Liver (tissue), 9 donors: ENCODE results near the gene FGF14. TPM values are rescaled to one million over a fixed set of nuclear protein-coding genes. Genes with fewer than 3 reads are reported as not detected.

Experiments used
- DNase-seq: peaks from one replicate; pipeline ENCODE4 v3.0.0-alpha.2; 2017; ENCODE audit warnings: low spot score
- H3K27ac ChIP-seq, 2 donors: one replicate each; pipeline ENCODE4 v1.7.0; 2013; ENCODE audit warnings: inconsistent platforms in 2 of 2, low read length in 2 of 2, control low read depth in 1 of 2, low read depth in 1 of 2, mild to moderate bottlenecking in 1 of 2
- H3K27me3 ChIP-seq, 4 donors: one replicate each; pipeline versions ENCODE4 v1.6.1 to v1.7.0; 2013; ENCODE audit warnings: low read length in 3 of 4, inconsistent platforms in 1 of 4, mild to moderate bottlenecking in 1 of 4, moderate library complexity in 1 of 4; ENCODE audit not compliant: control insufficient read depth in 4 of 4, insufficient read depth in 4 of 4
- H3K36me3 ChIP-seq, 4 donors: one replicate each; pipeline versions ENCODE4 v1.6.1 to v1.7.0; 2013; ENCODE audit warnings: low read length in 3 of 4, mild to moderate bottlenecking in 3 of 4, low read depth in 1 of 4, moderate library complexity in 1 of 4; ENCODE audit not compliant: control insufficient read depth in 4 of 4, insufficient read depth in 3 of 4
- H3K4me1 ChIP-seq, 4 donors: one replicate each; pipeline versions ENCODE4 v1.6.1 to v1.7.0; 2013; ENCODE audit warnings: low read length in 3 of 4, mild to moderate bottlenecking in 3 of 4, moderate library complexity in 1 of 4; ENCODE audit not compliant: control insufficient read depth in 4 of 4, insufficient read depth in 4 of 4
- H3K4me3 ChIP-seq, 3 donors: one replicate each; pipeline versions ENCODE4 v1.6.1 to v1.7.0; 2013; ENCODE audit warnings: low read length in 3 of 3, control low read depth in 1 of 3, low read depth in 1 of 3, mild to moderate bottlenecking in 1 of 3
- H3K9ac ChIP-seq, 2 donors: one replicate each; pipeline ENCODE4 v1.7.0; 2013; ENCODE audit warnings: low read length in 2 of 2, mild to moderate bottlenecking in 2 of 2, moderate library complexity in 2 of 2, control low read depth in 1 of 2, low read depth in 1 of 2
- H3K9me3 ChIP-seq, 4 donors: one replicate each; pipeline versions ENCODE4 v1.6.1 to v1.7.0; 2013; ENCODE audit warnings: low read length in 3 of 4; ENCODE audit not compliant: control insufficient read depth in 4 of 4
- EGR1 ChIP-seq, 2 donors: IDR thresholded peaks; 2 replicates each; pipeline ENCODE4 v1.6.1; 2016 to 2018; ENCODE audit warnings: antibody characterized with exemption in 2 of 2, low read depth in 2 of 2
- FOXA2 ChIP-seq: IDR thresholded peaks from 2 replicates; pipeline ENCODE4 v1.6.1; 2016; ENCODE audit warnings: antibody characterized with exemption
- HNF4A ChIP-seq, 2 donors: conservative IDR thresholded peaks; 2 replicates each; pipeline ENCODE4 v1.6.1; 2016; ENCODE audit warnings: antibody characterized with exemption in 2 of 2, mild to moderate bottlenecking in 2 of 2
- HNF4G ChIP-seq: IDR thresholded peaks from 2 replicates; pipeline ENCODE4 v1.6.1; 2016; ENCODE audit warnings: antibody characterized with exemption
- JUND ChIP-seq, 2 donors: IDR thresholded peaks; 2 replicates each; pipeline ENCODE4 v1.6.1; 2016; ENCODE audit warnings: antibody characterized with exemption in 2 of 2
- RXRA ChIP-seq, 2 donors: IDR thresholded peaks; 2 replicates each; pipeline ENCODE4 v1.6.1; 2017 to 2018; ENCODE audit warnings: antibody characterized with exemption in 2 of 2, mild to moderate bottlenecking in 1 of 2
- SP1 ChIP-seq: IDR thresholded peaks from 2 replicates; pipeline ENCODE4 v1.6.1; 2018; ENCODE audit warnings: antibody characterized with exemption, mild to moderate bottlenecking
- TAF1 ChIP-seq: conservative IDR thresholded peaks from 2 replicates; pipeline ENCODE4 v1.6.1; 2016; ENCODE audit warnings: antibody characterized with exemption, mild to moderate bottlenecking
- YY1 ChIP-seq: IDR thresholded peaks from 2 replicates; pipeline ENCODE4 v1.6.1; 2016; ENCODE audit warnings: antibody characterized with exemption, mild to moderate bottlenecking
- WGBS: extraction: QIAGEN DNeasy Blood & Tissue Kit; methylation state at CpG from one replicate; pipeline ENCODE4 v1.1.7; 2013; 5-methylcytosine and 5-hydroxymethylcytosine counted together
- polyA plus RNA-seq, 2 donors: library from polyadenylated mRNA; stranded (reverse) in 1 of 2; unstranded in 1 of 2; fragments of 200-250 nt in 1 of 2; fragments of >200 nt in 1 of 2; fragmentation: Nextera tagmentation in 1 of 2; extraction: Ambion mirVana in 1 of 2; gene quantifications; one replicate each; pipeline versions ENCODE4 v1.2.1 to v1.2.3, GENCODE V29; 2013 to 2015
- total RNA-seq, 2 donors: library from RNA; depleted of rRNA; stranded (reverse); fragments of >200 nt; gene quantifications; one replicate each; pipeline ENCODE4 v1.2.3, GENCODE V29; 2014
- TF ChIP-seq, protein P1 (sequence below): IDR thresholded peaks from 2 replicates; pipeline ENCODE4 v1.6.1; 2016; ENCODE audit warnings: antibody characterized with exemption, mild to moderate bottlenecking
- TF ChIP-seq, protein P2 (sequence below): IDR thresholded peaks from 2 replicates; pipeline ENCODE4 v1.6.1; 2016; ENCODE audit warnings: antibody characterized with exemption
- TF ChIP-seq, protein P3 (sequence below): fragments of 150-350 bp; IDR thresholded peaks from 2 replicates; pipeline ENCODE4 v1.5.1; 2017; ENCODE audit warnings: improper control_type of control experiment, low read depth, low read length; ENCODE audit not compliant: missing input control
- donor health status: healthy.
- donor health status: healthy.
- donor health status: healthy.
- donor health status: healthy.
- donor health status: healthy.

FGF14 gene
- total and polyA plus RNA-seq, 4 donors: 0.05 to 3.3 (median 1.0) TPM

DNA sequence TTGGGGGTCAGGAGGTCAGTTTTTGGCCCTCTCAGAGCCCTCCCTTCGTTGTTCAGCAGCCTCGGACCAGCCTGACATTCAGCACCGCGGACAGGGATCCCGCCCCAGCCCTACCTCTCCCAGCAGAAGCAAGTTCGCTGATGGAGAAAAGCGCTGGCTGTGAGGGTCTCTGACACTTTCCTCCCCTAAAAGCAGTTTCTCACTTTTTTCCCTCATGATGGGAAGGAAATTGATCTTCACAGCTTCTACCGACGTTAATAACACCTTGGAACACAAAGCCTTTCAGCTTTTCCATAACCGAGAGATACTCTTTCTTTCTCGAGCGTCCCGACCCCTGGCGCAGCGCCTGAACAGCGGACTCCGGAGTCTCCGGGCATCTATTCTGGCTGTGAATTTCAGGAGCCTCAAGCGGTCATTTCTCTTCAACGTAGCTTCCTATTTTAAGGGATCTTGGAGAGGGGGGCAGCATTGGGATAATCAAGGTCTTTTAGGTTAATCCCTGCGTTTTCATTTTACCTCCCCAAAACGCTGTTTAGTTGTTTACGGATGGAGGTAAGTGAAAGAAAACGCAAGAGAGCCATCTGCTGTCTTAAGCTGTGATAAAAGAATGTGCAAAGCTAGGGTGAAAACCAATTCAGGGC is 482.2 kb downstream of the FGF14 start:
- TF ChIP-seq, protein P1, sequence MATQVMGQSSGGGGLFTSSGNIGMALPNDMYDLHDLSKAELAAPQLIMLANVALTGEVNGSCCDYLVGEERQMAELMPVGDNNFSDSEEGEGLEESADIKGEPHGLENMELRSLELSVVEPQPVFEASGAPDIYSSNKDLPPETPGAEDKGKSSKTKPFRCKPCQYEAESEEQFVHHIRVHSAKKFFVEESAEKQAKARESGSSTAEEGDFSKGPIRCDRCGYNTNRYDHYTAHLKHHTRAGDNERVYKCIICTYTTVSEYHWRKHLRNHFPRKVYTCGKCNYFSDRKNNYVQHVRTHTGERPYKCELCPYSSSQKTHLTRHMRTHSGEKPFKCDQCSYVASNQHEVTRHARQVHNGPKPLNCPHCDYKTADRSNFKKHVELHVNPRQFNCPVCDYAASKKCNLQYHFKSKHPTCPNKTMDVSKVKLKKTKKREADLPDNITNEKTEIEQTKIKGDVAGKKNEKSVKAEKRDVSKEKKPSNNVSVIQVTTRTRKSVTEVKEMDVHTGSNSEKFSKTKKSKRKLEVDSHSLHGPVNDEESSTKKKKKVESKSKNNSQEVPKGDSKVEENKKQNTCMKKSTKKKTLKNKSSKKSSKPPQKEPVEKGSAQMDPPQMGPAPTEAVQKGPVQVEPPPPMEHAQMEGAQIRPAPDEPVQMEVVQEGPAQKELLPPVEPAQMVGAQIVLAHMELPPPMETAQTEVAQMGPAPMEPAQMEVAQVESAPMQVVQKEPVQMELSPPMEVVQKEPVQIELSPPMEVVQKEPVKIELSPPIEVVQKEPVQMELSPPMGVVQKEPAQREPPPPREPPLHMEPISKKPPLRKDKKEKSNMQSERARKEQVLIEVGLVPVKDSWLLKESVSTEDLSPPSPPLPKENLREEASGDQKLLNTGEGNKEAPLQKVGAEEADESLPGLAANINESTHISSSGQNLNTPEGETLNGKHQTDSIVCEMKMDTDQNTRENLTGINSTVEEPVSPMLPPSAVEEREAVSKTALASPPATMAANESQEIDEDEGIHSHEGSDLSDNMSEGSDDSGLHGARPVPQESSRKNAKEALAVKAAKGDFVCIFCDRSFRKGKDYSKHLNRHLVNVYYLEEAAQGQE: peak; percentile 98
- TF ChIP-seq YY1: no peak
- H3K9me3 ChIP-seq: no peaks in the 10 kb centered on the region
- H3K9ac ChIP-seq: no peak overlapping the region
- no peak for DNase-seq
- 5% methylated on average over 24 of the region's 24 CpGs for WGBS
- H3K27ac ChIP-seq: no peak overlapping the region
- peak overlapping the region in 1 of 3 donors; percentile 39 for H3K4me3 ChIP-seq
- peaks cover 0 to 17% (median 8%) of the 10 kb centered on the region in 4 donors for H3K27me3 ChIP-seq
- H3K4me1 ChIP-seq: peaks cover 8 to 24% (median 12%) of the 10 kb centered on the region in 4 donors
- H3K36me3 ChIP-seq: no peaks in the 10 kb centered on the region

DNA sequence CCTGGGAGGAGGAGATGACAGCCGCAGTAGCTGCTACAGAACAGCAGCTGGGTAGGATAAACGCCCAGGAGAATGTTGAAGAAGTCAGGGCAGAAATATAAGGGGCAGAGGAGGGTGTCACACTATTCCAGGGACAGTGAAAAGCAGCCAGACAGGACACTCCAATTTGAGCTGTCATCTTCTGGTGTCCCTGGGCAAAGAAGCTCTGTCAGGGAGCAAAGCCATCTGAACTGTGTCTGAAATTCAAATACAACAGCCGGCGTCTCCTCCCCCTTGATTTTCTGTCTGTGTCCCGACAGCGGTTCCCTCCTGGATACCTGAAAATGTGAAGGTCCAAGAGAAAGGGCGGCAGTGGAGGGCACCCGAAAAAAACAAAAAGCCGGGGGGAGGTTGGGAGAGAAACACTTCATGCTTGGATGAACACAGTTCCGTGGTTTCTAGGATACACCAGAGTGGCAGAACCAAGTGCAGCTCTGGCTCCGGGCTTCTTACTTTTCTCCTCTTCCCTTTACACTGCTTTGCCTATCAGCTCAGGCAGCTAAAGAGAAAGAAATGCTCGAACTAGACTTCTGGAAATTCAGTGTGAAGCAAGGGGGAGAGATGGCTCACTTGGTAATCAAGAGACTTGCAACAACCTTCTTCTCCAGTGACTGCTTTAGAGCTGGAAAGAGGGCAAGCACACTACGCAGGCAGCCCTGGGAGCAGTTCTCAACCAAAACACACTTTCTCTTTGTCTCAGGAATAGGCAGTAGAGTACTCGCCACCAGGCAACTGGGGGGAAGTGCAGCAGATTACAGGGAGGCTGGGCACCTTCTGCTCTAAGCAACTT is 483.8 kb downstream of the FGF14 start:
- Histone ChIP-seq H3K4me1 (peaks cover 8 to 24% (median 12%) of the 10 kb centered on the region in 4 donors), H3K9ac (no peak overlapping the region), H3K9me3 (no peaks in the 10 kb centered on the region), H3K27me3 (peaks cover 0 to 17% (median 5%) of the 10 kb centered on the region in 4 donors), H3K36me3 (no peaks in the 10 kb centered on the region), H3K4me3 (no peak overlapping the region), H3K27ac (no peak overlapping the region)
- no peak for DNase-seq
- TF ChIP-seq JUND (IDR thresholded peaks at IDR 0.05): no peak
- TF ChIP-seq, protein P2, sequence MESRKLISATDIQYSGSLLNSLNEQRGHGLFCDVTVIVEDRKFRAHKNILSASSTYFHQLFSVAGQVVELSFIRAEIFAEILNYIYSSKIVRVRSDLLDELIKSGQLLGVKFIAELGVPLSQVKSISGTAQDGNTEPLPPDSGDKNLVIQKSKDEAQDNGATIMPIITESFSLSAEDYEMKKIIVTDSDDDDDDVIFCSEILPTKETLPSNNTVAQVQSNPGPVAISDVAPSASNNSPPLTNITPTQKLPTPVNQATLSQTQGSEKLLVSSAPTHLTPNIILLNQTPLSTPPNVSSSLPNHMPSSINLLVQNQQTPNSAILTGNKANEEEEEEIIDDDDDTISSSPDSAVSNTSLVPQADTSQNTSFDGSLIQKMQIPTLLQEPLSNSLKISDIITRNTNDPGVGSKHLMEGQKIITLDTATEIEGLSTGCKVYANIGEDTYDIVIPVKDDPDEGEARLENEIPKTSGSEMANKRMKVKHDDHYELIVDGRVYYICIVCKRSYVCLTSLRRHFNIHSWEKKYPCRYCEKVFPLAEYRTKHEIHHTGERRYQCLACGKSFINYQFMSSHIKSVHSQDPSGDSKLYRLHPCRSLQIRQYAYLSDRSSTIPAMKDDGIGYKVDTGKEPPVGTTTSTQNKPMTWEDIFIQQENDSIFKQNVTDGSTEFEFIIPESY: no peak
- no peak for TF ChIP-seq TAF1
- no peak for TF ChIP-seq RXRA (IDR thresholded peaks at IDR 0.05)
- TF ChIP-seq YY1: no peak
- TF ChIP-seq, protein P3, sequence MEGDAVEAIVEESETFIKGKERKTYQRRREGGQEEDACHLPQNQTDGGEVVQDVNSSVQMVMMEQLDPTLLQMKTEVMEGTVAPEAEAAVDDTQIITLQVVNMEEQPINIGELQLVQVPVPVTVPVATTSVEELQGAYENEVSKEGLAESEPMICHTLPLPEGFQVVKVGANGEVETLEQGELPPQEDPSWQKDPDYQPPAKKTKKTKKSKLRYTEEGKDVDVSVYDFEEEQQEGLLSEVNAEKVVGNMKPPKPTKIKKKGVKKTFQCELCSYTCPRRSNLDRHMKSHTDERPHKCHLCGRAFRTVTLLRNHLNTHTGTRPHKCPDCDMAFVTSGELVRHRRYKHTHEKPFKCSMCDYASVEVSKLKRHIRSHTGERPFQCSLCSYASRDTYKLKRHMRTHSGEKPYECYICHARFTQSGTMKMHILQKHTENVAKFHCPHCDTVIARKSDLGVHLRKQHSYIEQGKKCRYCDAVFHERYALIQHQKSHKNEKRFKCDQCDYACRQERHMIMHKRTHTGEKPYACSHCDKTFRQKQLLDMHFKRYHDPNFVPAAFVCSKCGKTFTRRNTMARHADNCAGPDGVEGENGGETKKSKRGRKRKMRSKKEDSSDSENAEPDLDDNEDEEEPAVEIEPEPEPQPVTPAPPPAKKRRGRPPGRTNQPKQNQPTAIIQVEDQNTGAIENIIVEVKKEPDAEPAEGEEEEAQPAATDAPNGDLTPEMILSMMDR: no peak
- no peak for TF ChIP-seq FOXA2
- no peak for TF ChIP-seq EGR1 (IDR thresholded peaks at IDR 0.05; ENCODE audit: low read depth in 2 of 2)
- TF ChIP-seq HNF4A (conservative IDR thresholded peaks at IDR 0.05): no peak
- no peak for TF ChIP-seq SP1
- TF ChIP-seq HNF4G: no peak
- 14% methylated on average over 14 of the region's 14 CpGs for WGBS
